SH-SY5Y (cell line): ENCODE measurements around the gene KRT32.

Experiments used
- GATA2 ChIP-seq: IDR thresholded peaks from 2 replicates; pipeline ENCODE4 v1.6.1; 2011; ENCODE audit warnings: mild to moderate bottlenecking, low read depth, low read length
- GATA3 ChIP-seq: IDR thresholded peaks from 2 replicates; pipeline ENCODE4 v1.6.1; 2011; ENCODE audit warnings: low read depth, mild to moderate bottlenecking, low read length, moderate library complexity

DNA sequence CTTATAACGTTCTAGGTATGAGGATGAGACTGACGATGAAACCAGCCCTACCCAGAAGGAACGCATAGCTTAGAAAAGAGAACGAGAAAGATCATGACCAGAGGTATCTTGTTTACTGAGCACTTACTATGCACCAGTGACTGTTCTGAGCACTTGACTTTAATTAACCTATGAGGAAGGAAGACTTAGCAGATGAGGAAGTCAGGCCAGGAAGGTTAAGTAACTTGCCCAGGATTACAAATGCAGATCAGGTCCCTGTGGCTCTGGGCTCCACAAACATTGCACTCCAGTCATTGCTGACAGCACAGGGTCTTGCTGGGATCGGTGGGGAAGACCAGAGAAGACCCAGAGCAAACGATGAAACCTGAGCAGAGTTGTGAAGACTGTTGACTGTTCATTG, 31.1 kb upstream of the KRT32 start:
- TF ChIP-seq GATA3 (no peak), GATA2 (no peak)
